ENCODE data around the gene SCN1B. TPM values are rescaled to one million over a fixed set of nuclear protein-coding genes. Genes with fewer than 3 reads are reported as not detected.
A peak's percentile ranks its signal among the peaks of the same experiment; 100 is the strongest.

The SCN1B gene
- total and polyA plus RNA-seq, 2 of the 13 experiments (the other 11 are each of a cell fraction or from before 2014, with no cell fraction given): 2.7 to 20.1 TPM

- TF ChIP-seq AHDC1 (CRISPR knock-in tag; IDR thresholded peaks at IDR 0.05; ENCODE audit: borderline replicate concordance) (no peak), HES4 (CRISPR knock-in tag; IDR thresholded peaks at IDR 0.05; ENCODE audit: borderline replicate concordance) (no peak), SOX13 (IDR thresholded peaks at IDR 0.05) (no peak; the same call in 1 of the 2 replicates), SOX13 (CRISPR knock-in tag; conservative IDR thresholded peaks at IDR 0.05 in 1 of 2, IDR thresholded peaks at IDR 0.05 in 1 of 2) (peak in 1 of 2 experiments; percentile 50; a peak in 1 of 4 replicates), MBNL3 (CRISPR knock-in tag; conservative IDR thresholded peaks at IDR 0.05) (no peak), RELA (CRISPR knock-in tag; IDR thresholded peaks at IDR 0.05) (no peak), NR1H2 (CRISPR knock-in tag; IDR thresholded peaks at IDR 0.05; ENCODE audit: borderline replicate concordance, low read depth) (no peak), ZBTB42 (CRISPR knock-in tag; IDR thresholded peaks at IDR 0.05) (no peak), ZNF713 (CRISPR knock-in tag; IDR thresholded peaks at IDR 0.05) (peak; percentile 36; the same call in 1 of the 2 replicates), TCF7L2 (IDR thresholded peaks at IDR 0.05; ENCODE audit: low read depth, low read length) (no peak), ZNF670 (CRISPR knock-in tag; IDR thresholded peaks at IDR 0.05; ENCODE audit: borderline replicate concordance) (no peak), ARHGAP35 (CRISPR knock-in tag; IDR thresholded peaks at IDR 0.05; ENCODE audit: borderline replicate concordance) (0 out of 2 replicates have a peak, but pooled peaks have one; percentile 60), ZNF18 (CRISPR knock-in tag; IDR thresholded peaks at IDR 0.05; ENCODE audit: insufficient replicate concordance) (no peak), KDM5A (IDR thresholded peaks at IDR 0.05; ENCODE audit: borderline replicate concordance, low read length) (no peak), RFX1 (IDR thresholded peaks at IDR 0.05) (no peak), SALL2 (CRISPR knock-in tag; IDR thresholded peaks at IDR 0.05) (no peak), SNAI1 (CRISPR knock-in tag; IDR thresholded peaks at IDR 0.05; ENCODE audit: borderline replicate concordance) (no peak), ARID5B (CRISPR knock-in tag; IDR thresholded peaks at IDR 0.05) (peak; percentile 34; the same call in 1 of the 2 replicates), GATAD2A (CRISPR knock-in tag; IDR thresholded peaks at IDR 0.05) (peak; percentile 52; the same call in 1 of the 2 replicates)
Observed at GRCh38 chr19:35042056-35042730, 11.9 kb downstream of the SCN1B start (continued).
